ENCODE measurements around the gene CRYAB.
"Not testable (repeated sequence)": the region's sequence is repeated elsewhere in the genome, so short reads cannot be mapped to it uniquely, and the experiment has no call there.

The CRYAB gene

GRCh38 chr11:111933176-111933575 lies 21.6 kb upstream of the CRYAB start:
- not testable (repeated sequence) for DNase-seq

- no peak for DNase-seq
Observed at GRCh38 chr11:111932611-111932950, 21.0 kb upstream of the CRYAB start.

GRCh38 chr11:111930472-111930871 lies 18.9 kb upstream of the CRYAB start:
- no peak for DNase-seq

- peak; percentile 85 to 94 (median 92) for DNase-seq
Observed at GRCh38 chr11:111926505-111927391, 15.2 kb upstream of the CRYAB start.

GRCh38 chr11:111925953-111926352 lies 14.4 kb upstream of the CRYAB start:
- DNase-seq = no peak

GRCh38 chr11:111923951-111924350 lies 12.4 kb upstream of the CRYAB start:
- no peak for DNase-seq

- DNase-seq = no peak
Observed at GRCh38 chr11:111923351-111923788, 11.8 kb upstream of the CRYAB start.

- no peak for DNase-seq
Observed at GRCh38 chr11:111922803-111923202, 11.2 kb upstream of the CRYAB start.

- DNase-seq = no peak
Observed at GRCh38 chr11:111921541-111922230, 10.1 kb upstream of the CRYAB start.

- DNase-seq = no peak
Observed at GRCh38 chr11:111920908-111921307, 9.3 kb upstream of the CRYAB start.

GRCh38 chr11:111918390-111919256 lies 7.1 kb upstream of the CRYAB start, which contains the start of gene C11orf52:
Gene C11orf52 (plus strand): TSS chr11:111918913. CDS start chr11:111918973, 60 bp downstream.
- no peak for DNase-seq

GRCh38 chr11:111917788-111918187 lies 6.2 kb upstream of the CRYAB start:
- DNase-seq = no peak

- DNase-seq = no peak
Observed at GRCh38 chr11:111917312-111917711, 5.7 kb upstream of the CRYAB start.

GRCh38 chr11:111916768-111917167 lies 5.2 kb upstream of the CRYAB start:
- no peak for DNase-seq

- DNase-seq = no peak
Observed at GRCh38 chr11:111913997-111914396, 2.4 kb upstream of the CRYAB start.

- DNase-seq = no peak
Observed at GRCh38 chr11:111913031-111913861, 1.7 kb upstream of the CRYAB start.

- DNase-seq = no peak
Observed at GRCh38 chr11:111912535-111912934, 965 bp upstream of the CRYAB start, which contains the start of gene HSPB2. Gene HSPB2 (plus strand): TSS chr11:111912734. CDS start chr11:111912830, 96 bp downstream.

GRCh38 chr11:111910676-111911562 lies 651 bp downstream of the CRYAB start:
- no peak for DNase-seq

- DNase-seq = no peak
Observed at GRCh38 chr11:111909378-111909777, 2.2 kb downstream of the CRYAB start.

GRCh38 chr11:111908639-111909305 lies 2.8 kb downstream of the CRYAB start:
- DNase-seq = no peak
